NB4 (cell line): ENCODE data around the gene TDP2.

Experiments
- DNase-seq: peaks from one replicate; pipeline ENCODE4 v3.0.0; 2010; ENCODE audit warnings: low read depth
- H3K4me3 ChIP-seq: one replicate; pipeline ENCODE4 v1.5.1; 2011; ENCODE audit warnings: mild to moderate bottlenecking, low read depth, low read length, moderate library complexity
- CTCF ChIP-seq: IDR thresholded peaks from one replicate; pipeline ENCODE4 v1.5.1; 2012; ENCODE audit warnings: low read depth, low read length
- MAX ChIP-seq: IDR thresholded peaks from 2 replicates; pipeline ENCODE4 v1.6.1; 2011; ENCODE audit warnings: low read depth, low read length
- MYC ChIP-seq: IDR thresholded peaks from 2 replicates; pipeline ENCODE4 v1.6.1; 2011; ENCODE audit warnings: low read depth, low read length
- POLR2A ChIP-seq: IDR thresholded peaks from 2 replicates; pipeline ENCODE4 v1.6.1; 2011; ENCODE audit warnings: mild to moderate bottlenecking; ENCODE audit not compliant: insufficient read length; ENCODE audit errors: extremely low read depth

Gene TDP2

GRCh38 chr6:24621626-24622289 is 44.9 kb downstream of the TDP2 start:
- no peak overlapping the region for H3K4me3 ChIP-seq
- DNase-seq: no peak
- TF ChIP-seq POLR2A (no peak), MYC (no peak), CTCF (no peak), MAX (no peak)

GRCh38 chr6:24620637-24621036 is 46.1 kb downstream of the TDP2 start:
- no peak for DNase-seq
- no peak overlapping the region for H3K4me3 ChIP-seq
- no peak for TF ChIP-seq MYC
- TF ChIP-seq MAX: no peak
- no peak for TF ChIP-seq POLR2A
- TF ChIP-seq CTCF: no peak

GRCh38 chr6:24619661-24620060 is 47.0 kb downstream of the TDP2 start:
- no peak overlapping the region for H3K4me3 ChIP-seq
- no peak for TF ChIP-seq POLR2A
- TF ChIP-seq MYC: no peak
- TF ChIP-seq CTCF: no peak
- no peak for TF ChIP-seq MAX
- no peak for DNase-seq

- no peak overlapping the region for H3K4me3 ChIP-seq
- DNase-seq: no peak
- TF ChIP-seq MAX (no peak), POLR2A (no peak), MYC (no peak), CTCF (no peak)
Measured at GRCh38 chr6:24614648-24615047, 52.1 kb downstream of the TDP2 start.

GRCh38 chr6:24614043-24614420 is 52.7 kb downstream of the TDP2 start:
- TF ChIP-seq MYC (no peak), CTCF (no peak), POLR2A (no peak), MAX (no peak)
- no peak for DNase-seq
- H3K4me3 ChIP-seq: no peak overlapping the region
